ENCODE measurements around the gene RAB7B.

RAB7B gene

DNA sequence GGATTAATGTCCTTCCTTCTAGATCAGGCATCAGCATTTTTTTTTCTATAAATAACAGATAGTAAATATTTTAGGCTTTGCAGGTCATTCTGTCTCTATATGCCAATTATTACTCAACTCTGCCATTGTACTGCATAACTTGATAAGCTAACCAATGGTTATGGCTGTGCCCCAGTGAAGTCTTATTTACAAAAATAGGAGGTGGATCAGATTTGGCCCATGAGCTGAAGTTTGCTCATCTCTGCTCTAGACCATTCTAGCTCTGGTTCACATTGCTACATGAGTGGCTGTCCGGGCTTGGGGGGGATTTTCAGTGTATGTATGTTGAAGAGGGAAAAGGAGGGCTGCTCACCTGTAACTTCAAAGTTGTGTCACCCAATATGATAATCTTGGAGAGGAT lies 10.1 kb downstream of the RAB7B start:
- no peak for DNase-seq

- DNase-seq, result no peak
Measured at GRCh38 chr1:205992218-205992882, 10.8 kb downstream of the RAB7B start.

- no peak for DNase-seq
Measured at GRCh38 chr1:205991237-205991636, 12.0 kb downstream of the RAB7B start.

DNA sequence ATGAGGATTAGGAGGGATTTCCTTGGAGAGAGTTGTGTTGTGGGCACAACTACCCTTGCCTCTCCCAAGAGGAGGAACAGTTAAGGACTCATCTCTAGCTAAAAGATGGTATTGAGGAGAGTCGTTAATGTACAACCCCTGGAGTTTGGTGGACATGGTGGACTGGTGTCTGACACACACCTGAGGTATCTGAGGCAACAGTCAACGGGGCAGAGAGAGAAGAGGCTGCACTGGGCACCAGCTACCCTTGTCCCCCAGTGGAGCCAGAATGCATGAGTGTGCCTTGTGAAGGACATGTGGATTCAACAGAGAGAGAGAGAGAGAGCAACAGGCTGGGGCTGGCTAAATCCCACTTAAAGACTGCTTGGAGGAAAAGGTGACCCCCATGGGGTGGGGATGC lies 13.0 kb downstream of the RAB7B start:
- no peak for DNase-seq

GRCh38 chr1:205989786-205990185 lies 13.4 kb downstream of the RAB7B start:
- no peak for DNase-seq

- DNase-seq, result no peak
Measured at GRCh38 chr1:205988585-205988995, 14.6 kb downstream of the RAB7B start.

DNA sequence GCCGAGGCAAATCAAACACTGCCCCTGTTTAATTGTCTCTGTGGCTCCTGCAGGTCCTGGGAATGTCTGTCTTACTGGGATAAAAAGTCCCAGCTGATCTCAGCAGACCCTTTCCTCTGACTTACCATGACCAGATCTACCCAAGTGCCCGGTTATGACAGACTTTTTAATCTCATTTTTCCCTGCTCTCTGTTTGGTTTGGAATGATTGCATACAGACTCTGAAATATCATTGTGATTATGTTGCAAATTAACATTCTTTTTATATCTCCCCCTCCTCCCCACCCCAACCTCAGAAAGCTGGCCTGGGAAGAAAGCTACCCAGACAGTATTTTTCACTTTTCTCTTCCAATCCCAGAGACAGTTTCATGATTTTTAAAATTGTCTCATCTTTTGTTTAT lies 16.3 kb downstream of the RAB7B start:
- no peak for DNase-seq

DNA sequence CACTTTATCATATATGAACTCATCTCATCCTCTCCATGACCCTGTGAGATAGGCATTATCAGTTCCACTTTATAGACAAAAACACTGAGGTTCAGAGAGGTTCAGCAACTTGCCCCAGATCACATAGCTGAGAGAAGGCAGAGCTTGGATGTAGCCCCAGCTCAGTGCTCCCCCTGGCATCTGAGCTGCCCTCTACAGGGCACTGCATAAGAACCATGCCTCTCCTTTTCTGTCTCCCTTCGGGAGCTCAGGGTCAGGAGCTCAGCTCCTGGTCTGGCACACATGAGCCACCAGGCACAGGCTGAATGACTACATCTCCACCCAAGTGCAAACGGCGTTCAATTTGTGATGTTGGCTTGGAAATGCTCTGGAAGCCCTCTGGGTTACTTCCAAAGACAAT lies 16.9 kb downstream of the RAB7B start:
- DNase-seq, result no peak

DNA sequence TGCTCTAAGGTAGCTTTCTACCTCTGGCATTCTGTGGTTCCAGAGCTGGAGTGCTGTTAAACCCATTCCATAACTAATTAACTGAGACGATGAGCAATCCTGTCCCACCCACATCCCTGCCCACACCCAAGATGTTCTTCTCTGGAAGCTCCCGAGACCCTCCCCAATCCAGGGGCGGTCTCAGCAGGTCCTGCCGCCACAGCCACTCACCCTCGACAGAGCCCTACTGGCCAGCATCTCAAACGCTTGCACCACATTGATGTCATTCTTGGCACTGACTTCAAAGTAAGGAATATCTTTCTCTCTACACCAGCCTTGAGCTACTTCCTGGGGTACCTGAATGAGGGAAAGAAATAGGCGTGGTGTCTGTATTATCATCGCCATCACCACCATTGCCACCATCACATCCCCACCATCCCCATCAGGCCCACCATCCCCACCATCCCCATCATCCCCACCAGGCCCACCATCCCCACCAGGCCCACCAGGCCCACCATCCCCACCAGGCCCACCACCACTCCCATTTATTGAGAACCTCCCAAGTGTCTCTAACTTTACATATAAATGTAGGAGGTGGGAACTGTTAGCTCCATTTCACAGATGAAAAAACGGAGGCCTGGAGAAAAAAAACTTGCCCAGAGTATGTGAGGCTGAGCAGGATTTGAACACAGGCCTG lies 17.7 kb downstream of the RAB7B start:
- DNase-seq, result no peak

- DNase-seq, result no peak
Measured at GRCh38 chr1:205983925-205984725, 19.1 kb downstream of the RAB7B start.

DNA sequence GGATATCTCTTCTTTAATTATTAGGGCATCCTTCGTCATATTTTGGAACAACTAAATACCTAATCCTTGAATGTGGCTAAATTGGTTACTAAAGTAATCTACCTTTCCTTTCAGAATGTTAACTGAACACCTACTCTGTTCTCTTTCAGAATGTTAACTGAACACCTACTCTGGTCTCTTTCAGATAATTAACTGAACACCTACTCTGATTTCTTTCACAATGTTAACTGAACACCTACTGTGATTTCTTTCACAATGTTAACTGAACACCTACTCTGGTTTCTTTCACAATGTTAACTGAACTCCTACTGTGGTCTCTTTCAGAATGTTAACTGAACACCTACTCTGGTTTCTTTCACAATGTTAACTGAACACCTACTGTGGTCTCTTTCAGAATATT lies 21.9 kb downstream of the RAB7B start:
- no peak for DNase-seq

DNA sequence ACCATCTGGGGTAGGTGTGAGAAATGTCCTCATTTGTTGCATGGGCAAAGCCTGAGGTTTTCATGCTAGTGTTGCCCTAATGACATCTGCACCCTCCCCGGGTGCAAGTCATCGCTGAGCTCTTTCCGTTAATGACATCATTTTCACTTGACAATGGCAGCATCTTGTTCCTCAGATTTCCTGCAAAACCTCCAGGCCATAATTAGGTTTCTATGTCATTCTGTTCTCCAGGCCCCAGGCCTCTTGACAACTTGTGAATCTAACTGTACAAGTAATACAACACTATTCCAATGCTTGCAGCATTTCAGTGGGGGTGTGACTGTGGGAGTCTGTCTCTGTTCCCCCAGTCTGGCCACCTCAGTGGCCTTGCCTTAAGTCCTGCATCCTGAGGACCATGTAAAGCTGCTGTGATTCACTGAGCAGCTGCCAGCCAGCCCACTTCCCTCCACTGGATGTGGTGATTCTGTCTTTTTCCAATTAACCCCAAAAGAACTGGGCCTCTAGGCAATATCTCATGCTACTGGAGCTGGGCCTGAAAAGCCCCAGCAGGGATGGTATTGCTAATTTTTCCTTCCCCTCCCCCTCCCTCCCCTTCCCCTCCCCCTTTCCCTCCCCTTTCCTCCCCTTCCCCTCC lies 22.8 kb downstream of the RAB7B start:
- no peak for DNase-seq

GRCh38 chr1:205979301-205979700 lies 23.9 kb downstream of the RAB7B start:
- DNase-seq, result no peak

GRCh38 chr1:205978676-205979075 lies 24.5 kb downstream of the RAB7B start:
- no peak for DNase-seq

- DNase-seq, result no peak
Measured at GRCh38 chr1:205977402-205978014, 25.7 kb downstream of the RAB7B start.

DNA sequence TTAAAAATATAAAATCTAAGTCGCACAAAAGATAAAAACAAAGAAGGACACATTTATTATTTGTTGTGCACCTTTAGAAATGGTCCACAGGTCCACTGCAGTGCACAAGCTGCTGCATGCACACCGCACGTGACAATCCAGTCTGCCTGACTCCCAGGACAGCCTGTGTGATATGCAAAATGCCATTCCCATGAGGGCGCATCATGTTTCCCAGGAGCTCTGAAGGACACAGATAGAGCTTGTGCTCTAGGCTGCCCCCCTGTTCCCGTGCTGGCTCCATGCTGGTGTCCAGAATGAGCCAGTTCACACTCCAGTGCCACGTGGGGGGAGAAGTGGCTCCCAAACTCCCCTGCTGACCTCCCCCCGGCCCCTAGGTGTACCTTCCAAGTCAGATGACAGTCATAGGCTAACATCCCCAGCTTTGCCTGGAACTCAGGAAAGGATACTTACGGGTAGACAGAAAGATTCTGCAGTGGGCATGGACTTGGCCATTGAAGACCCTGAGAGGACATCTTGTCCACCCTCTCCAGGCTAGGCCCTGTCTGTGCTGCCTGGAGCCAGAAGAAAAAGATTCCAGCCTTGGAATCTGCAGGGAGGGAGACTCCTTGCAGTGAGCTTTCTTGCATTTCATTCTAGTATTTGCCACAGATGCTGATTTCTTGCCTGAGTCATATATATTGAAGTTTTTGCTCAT lies 26.3 kb downstream of the RAB7B start:
- DNase-seq, result no peak

- no peak for DNase-seq
Measured at GRCh38 chr1:205976036-205976435, 27.2 kb downstream of the RAB7B start.

GRCh38 chr1:205975387-205975998 lies 27.7 kb downstream of the RAB7B start:
- DNase-seq, result no peak

DNA sequence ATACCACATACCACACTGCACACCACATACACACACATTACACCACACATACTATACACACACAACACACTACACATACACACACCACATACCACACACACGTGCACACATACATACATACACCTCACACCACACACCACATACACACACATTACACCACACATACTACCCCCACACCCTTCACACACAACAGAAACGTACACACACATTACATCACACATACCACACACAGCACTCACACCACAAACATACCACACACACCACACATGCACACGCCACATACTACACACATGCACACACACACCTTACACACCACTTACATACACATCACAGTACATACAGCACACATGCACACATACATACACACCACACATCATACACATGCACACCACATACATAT lies 28.5 kb downstream of the RAB7B start:
- no peak for DNase-seq

DNA sequence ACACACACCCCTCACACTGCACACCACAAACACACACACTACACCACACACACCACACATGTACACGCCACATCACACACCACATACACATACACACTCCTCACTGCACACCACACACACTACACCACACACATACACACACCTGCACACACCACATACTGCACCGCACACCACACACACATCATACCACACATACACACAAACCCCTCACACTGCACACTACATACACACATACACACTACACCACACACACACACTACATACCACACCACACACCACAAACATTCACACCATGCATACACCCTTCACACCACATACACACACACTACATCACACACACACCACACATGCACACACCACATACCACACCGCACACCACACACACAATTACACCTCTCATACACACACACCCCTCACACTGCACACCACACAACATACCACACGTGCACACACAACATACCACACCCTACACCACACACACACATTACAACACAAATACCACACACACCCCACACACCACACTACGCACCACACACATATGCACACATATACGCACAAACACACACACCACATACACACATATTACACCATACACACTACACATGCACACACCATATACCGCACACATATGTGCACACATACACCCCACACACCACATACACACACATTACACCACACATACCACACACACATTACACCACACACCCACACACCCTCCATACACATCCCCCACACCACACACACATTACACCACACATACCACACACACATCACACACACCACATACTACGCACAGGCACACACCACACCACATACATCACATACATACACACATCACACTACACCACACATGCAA lies 29.6 kb downstream of the RAB7B start:
- no peak for DNase-seq
